ENCODE data around the gene SOX2.
"Not testable (repeated sequence)": the region's sequence is repeated elsewhere in the genome, so short reads cannot be mapped to it uniquely, and the experiment has no call there.

SOX2 gene

DNA sequence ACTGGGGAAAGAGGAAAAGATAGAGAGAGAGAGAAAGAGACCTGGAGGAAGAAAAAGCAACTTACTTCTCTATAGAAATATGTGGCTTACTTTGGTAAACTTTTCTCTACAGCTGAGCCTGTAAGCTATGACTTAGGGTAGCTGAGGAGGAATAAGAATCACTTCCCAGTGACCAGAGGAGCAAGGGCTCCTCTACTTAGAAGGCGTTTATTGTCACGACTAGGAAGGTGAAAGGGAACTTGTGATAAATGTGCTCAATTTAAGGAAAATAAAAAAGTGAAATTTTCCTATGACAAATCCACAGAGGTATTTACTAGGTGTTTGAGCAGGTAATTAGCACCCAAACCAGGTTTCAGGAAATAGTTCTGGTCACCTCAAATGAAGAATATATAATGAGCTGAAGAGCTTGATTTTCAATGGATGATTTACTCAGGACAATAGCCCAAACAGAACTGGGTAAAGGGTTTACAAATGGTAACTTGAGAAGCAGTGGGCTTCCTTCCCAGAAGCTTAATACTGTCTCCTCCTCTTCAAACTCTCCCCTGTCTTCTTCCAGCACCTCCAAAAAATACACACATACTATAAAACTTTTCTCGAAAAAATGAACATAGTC lies 46.1 kb downstream of the SOX2 start:
- no peak for DNase-seq (ENCODE audit: low read depth)

DNA sequence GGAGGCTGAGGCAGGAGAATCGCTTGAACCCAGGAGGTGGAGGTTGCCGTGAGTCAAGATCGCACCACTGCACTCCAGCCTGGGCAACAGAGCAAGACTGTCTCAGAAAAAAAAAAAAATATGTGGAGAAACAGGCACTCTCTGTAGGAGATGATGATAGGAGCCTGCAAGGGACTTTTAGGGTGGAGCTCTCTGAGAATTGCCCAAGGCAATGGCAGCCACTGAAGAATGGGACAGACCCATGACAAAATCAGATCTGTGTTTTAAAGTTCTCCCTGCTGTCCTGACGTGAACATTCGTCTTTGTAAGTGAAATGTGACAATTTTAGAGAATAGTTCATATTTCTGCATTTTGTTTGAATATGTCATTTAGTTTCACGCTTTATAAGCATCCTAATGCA lies 50.2 kb downstream of the SOX2 start:
- no peak for DNase-seq (ENCODE audit: low read depth)

DNA sequence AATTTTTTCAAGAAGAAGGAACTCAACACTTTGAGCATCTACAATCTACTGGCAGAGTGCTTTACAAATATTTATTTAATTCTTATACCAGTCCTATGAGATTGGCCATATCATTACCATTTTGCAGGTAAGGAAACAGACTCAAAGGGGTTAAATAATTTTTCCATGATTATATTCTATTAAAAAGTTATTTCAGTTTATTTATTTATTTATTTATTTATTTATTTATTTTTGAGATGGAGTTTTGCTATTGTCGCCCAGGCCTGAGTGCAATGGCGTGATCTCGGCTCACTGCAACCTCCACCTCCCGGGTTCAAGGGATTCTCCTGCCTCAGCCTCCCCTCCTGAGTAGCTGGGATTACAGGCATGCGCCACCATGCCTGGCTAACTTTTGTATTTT lies 52.3 kb downstream of the SOX2 start:
- DNase-seq (ENCODE audit: low read depth), result not testable (repeated sequence)
